ENCODE results near the gene GPRC5D. TPM values are rescaled to one million over a fixed set of nuclear protein-coding genes. Genes with fewer than 3 reads are reported as not detected.

The GPRC5D gene
- polyA plus RNA-seq, 1 donor from 2014 or later: not detected

DNA sequence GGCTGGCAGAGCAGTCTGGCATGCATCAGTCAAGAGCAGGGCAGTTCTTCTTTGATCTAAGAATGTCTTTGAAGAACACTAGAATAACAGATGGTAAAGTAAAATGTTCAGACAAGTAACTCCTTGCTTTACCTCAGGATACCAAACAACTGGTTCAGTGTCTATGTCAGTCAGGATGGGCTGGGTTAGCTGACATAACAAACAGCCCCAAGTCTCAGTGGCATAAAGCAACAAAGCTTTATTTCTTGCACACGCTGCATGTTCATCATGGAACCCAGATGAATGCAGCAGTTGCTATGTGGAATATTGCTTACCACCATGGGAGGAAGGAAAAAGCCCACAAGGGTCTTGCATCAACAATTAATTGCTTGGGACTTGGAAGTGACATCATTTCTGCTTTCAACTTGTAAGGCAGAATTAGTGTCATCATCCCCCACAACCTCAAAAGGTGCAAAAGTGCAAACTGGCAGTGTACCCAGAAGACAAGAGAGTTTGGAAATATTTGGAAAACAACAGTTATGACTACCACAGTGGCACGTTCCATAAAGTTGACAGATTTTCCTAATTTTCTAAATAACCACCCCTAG is 21.2 kb downstream of the GPRC5D start:
- no peaks in the 10 kb centered on the region for H4K20me1 ChIP-seq (ENCODE audit: insufficient read depth)
- TF ChIP-seq EP300 (conservative IDR thresholded peaks at IDR 0.05; ENCODE audit: poor library complexity, severe bottlenecking): no peak
- TF ChIP-seq POLR2AphosphoS5 (IDR thresholded peaks at IDR 0.05): no peak
- no peak for TF ChIP-seq EZH2 (IDR thresholded peaks at IDR 0.05; ENCODE audit: borderline replicate concordance, insufficient read depth, low read length, poor library complexity, severe bottlenecking)
- no peak for TF ChIP-seq MXI1 (conservative IDR thresholded peaks at IDR 0.05; ENCODE audit: poor library complexity, severe bottlenecking)
- TF ChIP-seq, protein P1, sequence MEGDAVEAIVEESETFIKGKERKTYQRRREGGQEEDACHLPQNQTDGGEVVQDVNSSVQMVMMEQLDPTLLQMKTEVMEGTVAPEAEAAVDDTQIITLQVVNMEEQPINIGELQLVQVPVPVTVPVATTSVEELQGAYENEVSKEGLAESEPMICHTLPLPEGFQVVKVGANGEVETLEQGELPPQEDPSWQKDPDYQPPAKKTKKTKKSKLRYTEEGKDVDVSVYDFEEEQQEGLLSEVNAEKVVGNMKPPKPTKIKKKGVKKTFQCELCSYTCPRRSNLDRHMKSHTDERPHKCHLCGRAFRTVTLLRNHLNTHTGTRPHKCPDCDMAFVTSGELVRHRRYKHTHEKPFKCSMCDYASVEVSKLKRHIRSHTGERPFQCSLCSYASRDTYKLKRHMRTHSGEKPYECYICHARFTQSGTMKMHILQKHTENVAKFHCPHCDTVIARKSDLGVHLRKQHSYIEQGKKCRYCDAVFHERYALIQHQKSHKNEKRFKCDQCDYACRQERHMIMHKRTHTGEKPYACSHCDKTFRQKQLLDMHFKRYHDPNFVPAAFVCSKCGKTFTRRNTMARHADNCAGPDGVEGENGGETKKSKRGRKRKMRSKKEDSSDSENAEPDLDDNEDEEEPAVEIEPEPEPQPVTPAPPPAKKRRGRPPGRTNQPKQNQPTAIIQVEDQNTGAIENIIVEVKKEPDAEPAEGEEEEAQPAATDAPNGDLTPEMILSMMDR (IDR thresholded peaks at IDR 0.05; ENCODE audit: poor library complexity, severe bottlenecking): no peak
- no peak for TF ChIP-seq SMC3 (conservative IDR thresholded peaks at IDR 0.05; ENCODE audit: poor library complexity)
- no peak for TF ChIP-seq TAF1 (IDR thresholded peaks at IDR 0.05; ENCODE audit: low read depth)
- TF ChIP-seq, protein P2, sequence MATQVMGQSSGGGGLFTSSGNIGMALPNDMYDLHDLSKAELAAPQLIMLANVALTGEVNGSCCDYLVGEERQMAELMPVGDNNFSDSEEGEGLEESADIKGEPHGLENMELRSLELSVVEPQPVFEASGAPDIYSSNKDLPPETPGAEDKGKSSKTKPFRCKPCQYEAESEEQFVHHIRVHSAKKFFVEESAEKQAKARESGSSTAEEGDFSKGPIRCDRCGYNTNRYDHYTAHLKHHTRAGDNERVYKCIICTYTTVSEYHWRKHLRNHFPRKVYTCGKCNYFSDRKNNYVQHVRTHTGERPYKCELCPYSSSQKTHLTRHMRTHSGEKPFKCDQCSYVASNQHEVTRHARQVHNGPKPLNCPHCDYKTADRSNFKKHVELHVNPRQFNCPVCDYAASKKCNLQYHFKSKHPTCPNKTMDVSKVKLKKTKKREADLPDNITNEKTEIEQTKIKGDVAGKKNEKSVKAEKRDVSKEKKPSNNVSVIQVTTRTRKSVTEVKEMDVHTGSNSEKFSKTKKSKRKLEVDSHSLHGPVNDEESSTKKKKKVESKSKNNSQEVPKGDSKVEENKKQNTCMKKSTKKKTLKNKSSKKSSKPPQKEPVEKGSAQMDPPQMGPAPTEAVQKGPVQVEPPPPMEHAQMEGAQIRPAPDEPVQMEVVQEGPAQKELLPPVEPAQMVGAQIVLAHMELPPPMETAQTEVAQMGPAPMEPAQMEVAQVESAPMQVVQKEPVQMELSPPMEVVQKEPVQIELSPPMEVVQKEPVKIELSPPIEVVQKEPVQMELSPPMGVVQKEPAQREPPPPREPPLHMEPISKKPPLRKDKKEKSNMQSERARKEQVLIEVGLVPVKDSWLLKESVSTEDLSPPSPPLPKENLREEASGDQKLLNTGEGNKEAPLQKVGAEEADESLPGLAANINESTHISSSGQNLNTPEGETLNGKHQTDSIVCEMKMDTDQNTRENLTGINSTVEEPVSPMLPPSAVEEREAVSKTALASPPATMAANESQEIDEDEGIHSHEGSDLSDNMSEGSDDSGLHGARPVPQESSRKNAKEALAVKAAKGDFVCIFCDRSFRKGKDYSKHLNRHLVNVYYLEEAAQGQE (IDR thresholded peaks at IDR 0.05; ENCODE audit: borderline replicate concordance): no peak
- H3K4me3 ChIP-seq (ENCODE audit: low read length): no peak overlapping the region
- no peaks in the 10 kb centered on the region for H3K27me3 ChIP-seq (ENCODE audit: insufficient read depth, low read depth, low read length)
- H2AFZ ChIP-seq (ENCODE audit: low read depth, low read length): no peak overlapping the region
- H3K4me2 ChIP-seq (ENCODE audit: low read length): no peak overlapping the region
- no peak overlapping the region for H3K9ac ChIP-seq (ENCODE audit: low read length)
- no peaks in the 10 kb centered on the region for H3K9me3 ChIP-seq (ENCODE audit: low read length)
- no peaks in the 10 kb centered on the region for H3F3A ChIP-seq (ENCODE audit: insufficient read depth, low read length, poor library complexity, severe bottlenecking)
- H3K36me3 ChIP-seq (ENCODE audit: insufficient read depth, low read length): no peaks in the 10 kb centered on the region
- H3K9me2 ChIP-seq (ENCODE audit: insufficient read depth, low read length): no peaks in the 10 kb centered on the region
- H3K79me2 ChIP-seq (replicated peaks; ENCODE audit: insufficient read depth, low read length): no peaks in the 10 kb centered on the region
- no peak overlapping the region for H3K27ac ChIP-seq (ENCODE audit: low read length)

DNA sequence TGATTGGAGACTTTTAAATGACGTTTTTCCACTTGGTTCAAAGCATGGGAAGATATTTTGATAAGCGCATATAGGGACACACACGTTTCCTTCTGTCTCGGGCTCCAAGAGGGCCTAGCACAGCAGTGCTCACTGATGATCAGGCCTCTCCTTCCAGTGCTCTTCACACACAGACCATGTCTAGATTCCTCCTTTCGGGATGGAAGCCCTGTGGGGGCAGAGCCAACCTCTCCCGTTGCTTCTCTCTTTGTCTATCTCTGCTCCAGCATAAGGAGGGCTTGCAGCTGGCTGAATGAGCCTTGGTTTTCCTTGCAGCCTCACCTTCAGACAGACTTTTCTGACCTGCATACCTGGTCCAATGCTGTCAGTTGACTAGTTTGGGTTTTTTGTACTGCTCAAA is 22.3 kb downstream of the GPRC5D start:
- TF ChIP-seq, protein P1 (IDR thresholded peaks at IDR 0.05; ENCODE audit: poor library complexity, severe bottlenecking): no peak
- TF ChIP-seq POLR2AphosphoS5 (IDR thresholded peaks at IDR 0.05): no peak
- TF ChIP-seq MXI1 (conservative IDR thresholded peaks at IDR 0.05; ENCODE audit: poor library complexity, severe bottlenecking): no peak
- no peak for TF ChIP-seq RAD21 (conservative IDR thresholded peaks at IDR 0.05)
- TF ChIP-seq EZH2 (IDR thresholded peaks at IDR 0.05; ENCODE audit: borderline replicate concordance, insufficient read depth, low read length, poor library complexity, severe bottlenecking): no peak
- TF ChIP-seq, protein P2 (IDR thresholded peaks at IDR 0.05; ENCODE audit: borderline replicate concordance): no peak
- no peak for TF ChIP-seq EP300 (conservative IDR thresholded peaks at IDR 0.05; ENCODE audit: poor library complexity, severe bottlenecking)
- no peak for TF ChIP-seq SMC3 (conservative IDR thresholded peaks at IDR 0.05; ENCODE audit: poor library complexity)
- TF ChIP-seq TAF1 (IDR thresholded peaks at IDR 0.05; ENCODE audit: low read depth): no peak
- Histone ChIP-seq H4K20me1 (ENCODE audit: insufficient read depth) (no peaks in the 10 kb centered on the region), H3K4me2 (ENCODE audit: low read length) (no peak overlapping the region), H3K27me3 (ENCODE audit: insufficient read depth, low read depth, low read length) (no peaks in the 10 kb centered on the region), H3K4me3 (ENCODE audit: low read length) (no peak overlapping the region), H3K9me2 (ENCODE audit: insufficient read depth, low read length) (no peaks in the 10 kb centered on the region), H3K9ac (ENCODE audit: low read length) (no peak overlapping the region), H3K79me2 (replicated peaks; ENCODE audit: insufficient read depth, low read length) (no peaks in the 10 kb centered on the region), H3K36me3 (ENCODE audit: insufficient read depth, low read length) (no peaks in the 10 kb centered on the region), H3F3A (ENCODE audit: insufficient read depth, low read length, poor library complexity, severe bottlenecking) (no peaks in the 10 kb centered on the region), H3K9me3 (ENCODE audit: low read length) (no peaks in the 10 kb centered on the region), H3K27ac (ENCODE audit: low read length) (no peak overlapping the region), H2AFZ (ENCODE audit: low read depth, low read length) (no peak overlapping the region)

All from neural cell (in vitro differentiated cells).